Activated B cell treated with CpG ODN at 0.5 μM for 24 hours (primary cell): ENCODE data around the gene PPM1G. TPM values are rescaled to one million over a fixed set of nuclear protein-coding genes. Genes with fewer than 3 reads are reported as not detected.
A peak's percentile ranks its signal among the peaks of the same experiment; 100 is the strongest.

Experiments used
- ATAC-seq: fragments of 200-7000 bp; cut with Tn5 transposase; one replicate; pipeline ENCODE4 v1.10.0; 2021; ENCODE audit warnings: low read depth, mild to moderate bottlenecking, moderate library complexity
- CTCF ChIA-PET: fragments of 350-600 bp; sonication (Branson Sonifier 250); formaldehyde crosslinking; loops from one replicate; lab custom pipeline; 2021; ENCODE audit warnings: antibody characterized with exemption; lab: Charles Lee
- POLR2A ChIA-PET: fragments of 350-600 bp; sonication (Branson Sonifier 250); formaldehyde crosslinking; loops from one replicate; lab custom pipeline; 2021; ENCODE audit warnings: antibody characterized with exemption; lab: Charles Lee
- DNase-seq: peaks from one replicate; pipeline ENCODE4 v3.0.0; 2022
- H3K27ac Mint-ChIP-seq: one replicate; pipeline ENCODE4 v1.8.0; 2020; ENCODE audit warnings: mixed read lengths
- H3K27me3 Mint-ChIP-seq: one replicate; pipeline ENCODE4 v1.8.0; 2021; ENCODE audit warnings: mixed read lengths
- H3K36me3 Mint-ChIP-seq: one replicate; pipeline ENCODE4 v1.8.0; 2021; ENCODE audit warnings: low read depth, mixed read lengths
- H3K4me1 Mint-ChIP-seq: one replicate; pipeline ENCODE4 v1.8.0; 2021; ENCODE audit warnings: mixed read lengths
- H3K4me3 Mint-ChIP-seq: one replicate; pipeline ENCODE4 v1.8.0; 2020; ENCODE audit warnings: mild to moderate bottlenecking, mixed read lengths
- H3K9me3 Mint-ChIP-seq: one replicate; pipeline ENCODE4 v1.8.0; 2020; ENCODE audit warnings: mixed read lengths
- CTCF ChIP-seq: fragments of 200-600 bp; IDR thresholded peaks from one replicate; pipeline ENCODE4 v1.8.0; 2022; ENCODE audit warnings: antibody characterized with exemption, mild to moderate bottlenecking
- intact Hi-C: fragments of 100-400 bp; cut with micrococcal nuclease; formaldehyde crosslinking; loops from one replicate; pipeline ENCODE4 v1.15.1; 2024
- total RNA-seq: library from RNA; stranded (reverse); gene quantifications from 2 replicates; pipeline ENCODE4 v1.2.3, GENCODE V29; 2022

Gene PPM1G
- total RNA-seq, 1 donor from 2014 or later = 74.7 TPM

- peaks cover 32% of the 10 kb centered on the region for H3K36me3 Mint-ChIP-seq
- H3K27ac Mint-ChIP-seq = no peak overlapping the region
- peaks cover 4% of the 10 kb centered on the region for H3K4me1 Mint-ChIP-seq
- DNase-seq = no peak
- ATAC-seq = no peak
- no peak for TF ChIP-seq CTCF
- no peaks in the 10 kb centered on the region for H3K27me3 Mint-ChIP-seq
- ChIA-PET CTCF (no interaction called here), POLR2A (no interaction called here)
- intact Hi-C loops = no loop called here
- no peak overlapping the region for H3K4me3 Mint-ChIP-seq
- no peaks in the 10 kb centered on the region for H3K9me3 Mint-ChIP-seq
Observed at GRCh38 chr2:27390822-27391679, 18.3 kb downstream of the PPM1G start.

- no peaks in the 10 kb centered on the region for H3K9me3 Mint-ChIP-seq
- peaks cover 29% of the 10 kb centered on the region for H3K4me1 Mint-ChIP-seq
- peaks cover 77% of the 10 kb centered on the region for H3K36me3 Mint-ChIP-seq
- peak overlapping the region; percentile 87 for H3K4me3 Mint-ChIP-seq
- ATAC-seq (no peak), DNase-seq (no peak)
- no peaks in the 10 kb centered on the region for H3K27me3 Mint-ChIP-seq
- POLR2A ChIA-PET = interaction anchor here (1.7 to 4.9 kb wide), 4 partner anchors 11 to 59 kb away, joined by 5 to 96 read pairs (median 32); partner anchors contain the start of genes EIF2B4, MPV17, NRBP1 and PPM1G
- H3K27ac Mint-ChIP-seq = peak overlapping the region; percentile 89
- CTCF ChIA-PET = no interaction called here
- intact Hi-C loops = loop anchor here (2.0 kb wide), 2 partner anchors 47 to 59 kb away; partner anchors contain the start of genes MPV17 and NRBP1
- TF ChIP-seq CTCF = no peak
Observed at GRCh38 chr2:27381577-27382181, 27.7 kb downstream of the PPM1G start.

- CTCF ChIA-PET = interaction anchor here (1.0 kb wide), 1 partner anchor 9 kb away, joined by 5 read pairs; no protein-coding TSS in a partner anchor
- intact Hi-C loops = loop anchor here (1.0 to 2.0 kb wide), 5 partner anchors 11 to 58 kb away; partner anchors contain the start of genes EIF2B4, GTF3C2, MPV17 and NRBP1
- peaks cover 80% of the 10 kb centered on the region for H3K36me3 Mint-ChIP-seq
Observed at GRCh38 chr2:27380626-27381545, 28.5 kb downstream of the PPM1G start, which contains the start of gene ZNF513. Gene ZNF513 (minus strand): TSS chr2:27380734. CDS start chr2:27380526, 208 bp downstream.

More at GRCh38 chr2:27380626-27381545, 28.5 kb downstream of the PPM1G start, which contains the start of gene ZNF513:
- H3K27ac Mint-ChIP-seq = peak within 1 kb of the TSS; percentile 89
- peak; percentile 85 for DNase-seq
- peaks cover 29% of the 10 kb centered on the region for H3K4me1 Mint-ChIP-seq
- POLR2A ChIA-PET = interaction anchor here (0.9 to 4.9 kb wide), 9 partner anchors 10 to 247 kb away, joined by 3 to 96 read pairs (median 7); partner anchors contain the start of genes ATRAID, CCDC121, EIF2B4 and GPN1
- H3K9me3 Mint-ChIP-seq = no peaks in the 10 kb centered on the region
- TF ChIP-seq CTCF = no peak
- peak; percentile 91 for ATAC-seq
- no peaks in the 10 kb centered on the region for H3K27me3 Mint-ChIP-seq
- peak within 1 kb of the TSS; percentile 87 for H3K4me3 Mint-ChIP-seq
